ENCODE data around the gene RUFY4.

The RUFY4 gene

GRCh38 chr2:218022131-218022850 is 46.8 kb upstream of the RUFY4 start:
- POLR2A ChIA-PET, result no interaction called here
- TF ChIP-seq CTCF (IDR thresholded peaks at IDR 0.05; ENCODE audit: insufficient read depth, low read length, missing control alignments), result no peak
- H3K4me3 ChIP-seq (ENCODE audit: low read depth, low read length), result no peak overlapping the region
- no peak for DNase-seq (ENCODE audit: low read depth, low spot score)
- CTCF ChIA-PET, result interaction anchor here (3.4 to 3.6 kb wide), 2 partner anchors 12 to 14 kb away, joined by 9 to 17 read pairs; no protein-coding TSS in a partner anchor

GRCh38 chr2:218022851-218023530 is 46.1 kb upstream of the RUFY4 start:
- no peak for DNase-seq (ENCODE audit: low read depth, low spot score)
- CTCF ChIA-PET, result interaction anchor here (3.4 to 3.6 kb wide), 2 partner anchors 11 to 14 kb away, joined by 9 to 17 read pairs; no protein-coding TSS in a partner anchor
- POLR2A ChIA-PET, result no interaction called here

GRCh38 chr2:218023636-218024035 is 45.4 kb upstream of the RUFY4 start:
- no peak overlapping the region for H3K4me3 ChIP-seq (ENCODE audit: low read depth, low read length)
- DNase-seq (ENCODE audit: low read depth, low spot score), result no peak
- POLR2A ChIA-PET, result no interaction called here
- no peak for TF ChIP-seq CTCF (IDR thresholded peaks at IDR 0.05; ENCODE audit: insufficient read depth, low read length, missing control alignments)
- CTCF ChIA-PET, result interaction anchor here (1.5 to 3.6 kb wide), 3 partner anchors 10 to 238 kb away, joined by 5 to 17 read pairs (median 9); no protein-coding TSS in a partner anchor

More at GRCh38 chr2:218022851-218023530, 46.1 kb upstream of the RUFY4 start:
- no peak for TF ChIP-seq CTCF (IDR thresholded peaks at IDR 0.05; ENCODE audit: insufficient read depth, low read length, missing control alignments)
- no peak overlapping the region for H3K4me3 ChIP-seq (ENCODE audit: low read depth, low read length)

- CTCF ChIA-PET, result interaction anchor here (1.1 to 3.6 kb wide), 5 partner anchors 9 to 238 kb away, joined by 3 to 17 read pairs (median 5); no protein-coding TSS in a partner anchor
- POLR2A ChIA-PET, result no interaction called here
- TF ChIP-seq CTCF (IDR thresholded peaks at IDR 0.05; ENCODE audit: insufficient read depth, low read length, missing control alignments), result no peak
- DNase-seq (ENCODE audit: low read depth, low spot score), result no peak
- no peak overlapping the region for H3K4me3 ChIP-seq (ENCODE audit: low read depth, low read length)
These were observed 44.7 kb upstream of the RUFY4 start for GRCh38 chr2:218024336-218024735.

- H3K4me3 ChIP-seq (ENCODE audit: low read depth, low read length), result no peak overlapping the region
- TF ChIP-seq CTCF (IDR thresholded peaks at IDR 0.05; ENCODE audit: insufficient read depth, low read length, missing control alignments), result no peak
- CTCF ChIA-PET, result interaction anchor here (1.1 to 3.6 kb wide), 6 partner anchors 9 to 239 kb away, joined by 3 to 17 read pairs (median 5); no protein-coding TSS in a partner anchor
- no peak for DNase-seq (ENCODE audit: low read depth, low spot score)
- POLR2A ChIA-PET, result no interaction called here
These were observed 44.2 kb upstream of the RUFY4 start for GRCh38 chr2:218024871-218025270.

GRCh38 chr2:218026244-218026643 is 42.8 kb upstream of the RUFY4 start:
- CTCF ChIA-PET, result interaction anchor here (1.5 to 3.4 kb wide), 4 partner anchors 11 to 240 kb away, joined by 4 to 15 read pairs (median 5); no protein-coding TSS in a partner anchor

More at GRCh38 chr2:218026244-218026643, 42.8 kb upstream of the RUFY4 start:
- no peak for TF ChIP-seq CTCF (IDR thresholded peaks at IDR 0.05; ENCODE audit: insufficient read depth, low read length, missing control alignments)
- no peak for DNase-seq (ENCODE audit: low read depth, low spot score)
- POLR2A ChIA-PET, result no interaction called here
- no peak overlapping the region for H3K4me3 ChIP-seq (ENCODE audit: low read depth, low read length)

Measured in AG04449 (cell line).